Colonic mucosa (tissue), 4 donors: ENCODE data around the gene GDF9. TPM values are rescaled to one million over a fixed set of nuclear protein-coding genes. Genes with fewer than 3 reads are reported as not detected.

Experiments used
- DNase-seq: peaks from one replicate; pipeline ENCODE4 v3.0.0-alpha.2; 2020
- H3K27ac ChIP-seq: fragments of 200-600 bp; one replicate; pipeline ENCODE4 v1.8.0; 2021
- H3K27me3 ChIP-seq: fragments of 200-600 bp; one replicate; pipeline ENCODE4 v1.8.0; 2021
- H3K36me3 ChIP-seq: fragments of 200-600 bp; one replicate; pipeline ENCODE4 v1.8.0; 2021
- H3K4me1 ChIP-seq: fragments of 200-600 bp; one replicate; pipeline ENCODE4 v1.8.0; 2021; ENCODE audit warnings: mild to moderate bottlenecking
- H3K4me3 ChIP-seq: fragments of 200-600 bp; one replicate; pipeline ENCODE4 v1.8.0; 2021
- H3K9ac ChIP-seq, 2 donors: one replicate each; pipeline ENCODE4 v1.7.0; 2013; ENCODE audit warnings: control low read depth in 2 of 2, low read depth in 2 of 2, low read length in 2 of 2
- H3K9me3 ChIP-seq: fragments of 200-600 bp; one replicate; pipeline ENCODE4 v1.8.0; 2021
- CTCF ChIP-seq: fragments of 200-600 bp; IDR thresholded peaks from one replicate; pipeline ENCODE4 v1.8.0; 2022; ENCODE audit warnings: antibody characterized with exemption, mild to moderate bottlenecking
- intact Hi-C: fragments of 100-400 bp; cut with DNase I; formaldehyde crosslinking; loops from one replicate; pipeline ENCODE4 v1.14.1; 2022
- total RNA-seq, 2 donors: library from RNA; stranded (reverse); fragmentation: NEBNext Ultra II Directional in 1 of 2; extraction: Animal tissue kit (Norgen Biotek cat#: 25700) in 1 of 2; gene quantifications; one replicate each; pipeline ENCODE4 v1.2.1, GENCODE V29; 2021
- donor health status: healthy.
- donor health status: DM: no; HTN: no; CAD: no.
- donor health status: DM: no; HTN: no; CAD: no.

GDF9 gene
- total RNA-seq, 2 donors from 2014 or later: 0.64 to 0.69 TPM

- intact Hi-C loops: no loop called here
- Histone ChIP-seq H3K4me1 (no peaks in the 10 kb centered on the region), H3K36me3 (no peaks in the 10 kb centered on the region), H3K27ac (no peak overlapping the region), H3K9me3 (no peaks in the 10 kb centered on the region), H3K27me3 (no peaks in the 10 kb centered on the region), H3K4me3 (no peak overlapping the region), H3K9ac (no peak overlapping the region)
- DNase-seq: no peak
- TF ChIP-seq CTCF: no peak
Observed at GRCh38 chr5:132854301-132854700, 12.0 kb downstream of the GDF9 start.

GRCh38 chr5:132853790-132854189 lies 12.5 kb downstream of the GDF9 start:
- no peak overlapping the region for H3K9ac ChIP-seq
- H3K4me1 ChIP-seq: no peaks in the 10 kb centered on the region
- H3K27ac ChIP-seq: no peak overlapping the region
- intact Hi-C loops: no loop called here
- no peak for DNase-seq
- H3K9me3 ChIP-seq: no peaks in the 10 kb centered on the region
- TF ChIP-seq CTCF: no peak
- no peaks in the 10 kb centered on the region for H3K36me3 ChIP-seq
- no peaks in the 10 kb centered on the region for H3K27me3 ChIP-seq
- no peak overlapping the region for H3K4me3 ChIP-seq

GRCh38 chr5:132853323-132853722 lies 12.9 kb downstream of the GDF9 start:
- no peak overlapping the region for H3K4me3 ChIP-seq
- H3K9ac ChIP-seq: no peak overlapping the region
- no peak for TF ChIP-seq CTCF
- H3K36me3 ChIP-seq: no peaks in the 10 kb centered on the region
- no peaks in the 10 kb centered on the region for H3K4me1 ChIP-seq
- H3K27ac ChIP-seq: no peak overlapping the region
- DNase-seq: no peak
- no peaks in the 10 kb centered on the region for H3K9me3 ChIP-seq
- intact Hi-C loops: no loop called here
- no peaks in the 10 kb centered on the region for H3K27me3 ChIP-seq

GRCh38 chr5:132850066-132850465 lies 16.2 kb downstream of the GDF9 start:
- H3K27ac ChIP-seq: no peak overlapping the region
- no peaks in the 10 kb centered on the region for H3K36me3 ChIP-seq
- H3K9ac ChIP-seq: no peak overlapping the region
- no peak for TF ChIP-seq CTCF
- no peak for DNase-seq
- H3K4me1 ChIP-seq: no peaks in the 10 kb centered on the region
- no peaks in the 10 kb centered on the region for H3K27me3 ChIP-seq
- H3K9me3 ChIP-seq: no peaks in the 10 kb centered on the region
- no peak overlapping the region for H3K4me3 ChIP-seq
- intact Hi-C loops: no loop called here

GRCh38 chr5:132849347-132849746 lies 16.9 kb downstream of the GDF9 start:
- Histone ChIP-seq H3K9ac (no peak overlapping the region), H3K27ac (no peak overlapping the region)
- DNase-seq: no peak

More at GRCh38 chr5:132849347-132849746, 16.9 kb downstream of the GDF9 start:
- intact Hi-C loops: no loop called here
- H3K27me3 ChIP-seq: no peaks in the 10 kb centered on the region
- TF ChIP-seq CTCF: no peak
- no peaks in the 10 kb centered on the region for H3K36me3 ChIP-seq
- no peak overlapping the region for H3K4me3 ChIP-seq
- H3K9me3 ChIP-seq: no peaks in the 10 kb centered on the region
- H3K4me1 ChIP-seq: no peaks in the 10 kb centered on the region
